Eye (tissue), 1 donor: Measurements from ENCODE around the gene MANBA.
A peak's percentile ranks its signal among the peaks of the same experiment; 100 is the strongest.
"Not testable (repeated sequence)": the region's sequence is repeated elsewhere in the genome, so short reads cannot be mapped to it uniquely, and the experiment has no call there.

Source experiments
- DNase-seq: peaks from one replicate; pipeline ENCODE4 v3.0.0-alpha.2; 2015

MANBA gene

DNA sequence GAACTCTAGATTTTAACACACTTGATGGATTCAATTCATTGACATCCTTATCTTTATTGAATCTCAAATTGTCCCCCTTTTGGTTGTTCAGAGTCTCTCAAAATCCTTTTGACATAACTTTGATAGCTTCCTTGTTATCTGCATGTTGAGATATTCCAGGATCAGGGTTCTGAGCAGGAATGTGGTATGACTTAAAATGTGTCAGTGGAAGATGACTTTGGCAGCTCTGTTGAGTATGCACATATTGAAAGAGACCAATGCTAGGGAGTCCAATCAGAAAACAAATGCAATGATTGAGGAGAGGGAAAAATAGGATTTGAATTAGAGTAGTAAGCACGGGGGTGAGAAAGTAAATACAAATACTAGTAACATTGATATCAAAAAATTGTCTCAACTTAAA, 93.8 kb downstream of the MANBA start:
- no peak for DNase-seq

DNA sequence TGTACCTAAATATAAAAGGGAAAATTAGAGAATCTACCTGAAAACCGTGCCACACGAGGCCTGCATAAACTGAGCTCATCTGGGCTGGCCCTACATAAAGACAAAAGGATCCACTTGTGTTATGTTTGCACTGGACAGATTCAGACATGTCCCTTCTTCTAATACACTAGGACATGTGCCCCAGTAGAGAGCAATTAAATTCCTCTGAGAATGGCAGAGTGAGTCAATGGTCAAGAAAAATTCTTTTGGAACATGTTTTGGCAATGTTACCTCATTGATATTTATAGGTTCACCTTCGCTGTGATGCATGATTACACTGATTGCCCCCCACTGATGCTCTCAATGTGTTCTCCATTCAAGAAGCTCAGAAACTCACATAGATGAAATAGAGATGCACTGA, 95.2 kb downstream of the MANBA start:
- DNase-seq = peak; percentile 12

GRCh38 chr4:102663073-102663472, 97.7 kb downstream of the MANBA start:
- no peak for DNase-seq

DNA sequence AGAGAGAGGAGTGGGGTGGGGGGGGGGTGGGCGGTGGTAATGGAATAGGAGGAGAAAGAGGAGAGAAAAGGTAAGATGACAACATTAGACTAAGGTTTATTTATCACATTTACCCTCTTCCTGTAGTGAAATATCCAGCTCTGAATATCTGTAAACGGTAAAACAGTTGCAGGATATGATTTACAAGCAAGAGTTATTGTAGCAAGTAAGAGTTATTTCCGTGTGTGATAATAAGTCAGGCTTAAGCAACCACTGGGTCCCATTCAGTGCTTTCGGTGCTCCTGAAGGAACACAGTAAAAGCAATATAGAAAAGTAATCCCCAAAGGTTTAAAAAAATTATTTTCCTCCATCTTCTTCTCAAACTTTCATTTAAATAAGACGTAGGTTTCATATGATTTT, 103.6 kb downstream of the MANBA start:
- DNase-seq = no peak

- DNase-seq = no peak
These were observed 113.7 kb downstream of the MANBA start for GRCh38 chr4:102647117-102647516.

DNA sequence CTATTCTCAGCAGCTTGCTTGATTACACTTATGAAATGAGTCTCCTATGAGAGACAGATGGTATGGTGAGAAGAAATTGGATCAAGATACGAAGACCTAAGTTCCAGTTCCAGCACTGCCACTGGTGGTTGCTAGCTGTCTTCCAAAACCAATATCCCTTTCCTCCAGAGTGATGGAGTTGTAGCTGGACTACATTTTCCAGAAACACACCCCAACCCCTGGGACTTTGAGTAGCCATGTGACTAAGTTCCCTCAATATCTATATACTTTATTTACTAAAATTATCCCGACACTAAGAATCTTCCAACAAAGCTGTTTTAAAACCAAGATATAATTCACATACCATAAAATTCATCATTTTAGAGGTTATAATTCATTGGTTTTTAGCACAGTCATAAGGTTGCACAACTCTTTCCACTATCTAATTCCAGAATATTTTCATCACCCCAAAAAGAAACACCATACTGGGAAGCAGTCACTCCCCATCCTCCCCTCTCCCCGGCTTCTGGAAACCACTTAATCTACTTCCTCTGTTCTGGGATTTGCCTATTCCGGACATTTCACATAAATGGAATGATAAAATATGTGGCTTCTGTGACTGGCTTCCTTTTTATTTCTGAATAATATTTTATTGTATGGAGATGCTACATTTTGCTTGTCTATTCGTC, 118.0 kb downstream of the MANBA start:
- no peak for DNase-seq

DNA sequence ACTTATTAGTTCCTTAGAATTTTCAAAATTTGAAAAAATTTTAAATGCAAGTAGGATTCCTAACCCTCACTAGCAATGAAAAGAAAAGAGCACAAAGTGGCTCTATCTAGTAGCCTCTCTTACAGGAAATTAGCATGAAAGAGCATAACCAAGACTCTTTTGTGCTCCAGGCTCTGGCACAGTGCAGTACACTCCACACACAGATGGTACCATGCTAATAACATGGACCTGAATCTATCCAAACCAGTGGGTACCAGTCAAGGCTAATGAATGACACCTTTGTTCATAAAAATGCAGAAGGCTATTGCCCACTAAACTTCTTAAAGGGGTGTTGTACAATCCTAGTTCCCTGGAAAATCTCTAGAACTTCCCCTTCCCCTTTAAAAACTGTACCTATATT, 119.0 kb downstream of the MANBA start:
- DNase-seq = no peak

DNA sequence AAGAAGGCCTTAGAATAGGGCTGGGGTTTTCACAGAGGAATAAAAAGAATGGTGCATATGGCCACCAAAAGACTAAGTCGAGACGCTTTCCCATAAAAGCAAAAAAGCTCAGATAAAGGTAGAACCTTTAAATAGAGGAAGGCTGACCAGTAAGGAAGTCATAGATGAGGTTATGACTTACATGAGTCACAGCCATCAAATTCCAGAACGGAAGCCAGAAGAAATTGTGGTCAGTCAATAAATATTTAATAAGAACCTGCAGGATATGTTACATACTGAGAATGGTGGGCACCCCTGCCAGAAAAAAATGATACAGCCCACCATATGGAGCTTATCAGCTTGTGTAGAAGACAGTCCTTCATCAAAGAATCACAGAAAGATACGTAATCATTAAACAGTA, 120.1 kb downstream of the MANBA start:
- no peak for DNase-seq

DNA sequence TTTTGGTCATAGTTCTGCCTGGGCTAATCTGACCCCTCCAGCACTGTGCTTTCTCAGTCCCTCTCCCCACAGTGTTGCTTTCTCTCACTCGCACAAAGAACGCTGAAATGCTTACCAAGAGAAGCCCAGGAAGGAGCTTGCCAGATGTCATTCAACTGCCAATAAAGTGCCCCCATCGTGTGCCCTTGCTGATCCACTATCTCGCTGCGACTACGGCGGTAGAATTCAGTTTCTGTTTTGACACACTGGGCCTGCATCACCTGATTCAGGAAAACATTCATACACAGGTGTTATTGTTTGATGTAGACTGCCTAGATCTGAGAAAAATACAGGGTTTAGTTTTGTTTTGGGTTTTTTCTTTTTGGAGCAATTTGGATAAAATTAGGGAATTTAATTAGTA, 121.2 kb downstream of the MANBA start:
- DNase-seq = no peak

DNA sequence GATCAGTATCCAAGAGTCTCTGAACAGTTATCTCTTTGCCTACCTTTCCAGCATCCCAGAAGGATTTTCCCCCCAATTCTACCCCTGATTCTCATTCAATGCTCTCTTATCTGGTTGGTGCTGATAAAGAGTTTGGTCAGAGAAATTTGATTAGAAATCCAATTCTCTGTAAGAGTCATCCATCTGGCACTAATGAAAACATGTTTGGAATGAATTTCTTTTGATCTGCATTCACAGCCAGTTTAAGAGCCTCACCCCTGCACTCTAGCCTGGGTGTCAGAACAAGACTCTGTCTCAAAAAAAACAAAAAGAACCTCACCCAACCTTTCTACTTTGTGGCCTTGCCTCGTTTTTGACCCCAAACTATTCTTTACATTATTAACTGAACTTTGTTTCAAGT, 122.1 kb downstream of the MANBA start:
- peak; percentile 6 for DNase-seq

- no peak for DNase-seq
These were observed 123.4 kb downstream of the MANBA start for GRCh38 chr4:102637391-102637790.

DNA sequence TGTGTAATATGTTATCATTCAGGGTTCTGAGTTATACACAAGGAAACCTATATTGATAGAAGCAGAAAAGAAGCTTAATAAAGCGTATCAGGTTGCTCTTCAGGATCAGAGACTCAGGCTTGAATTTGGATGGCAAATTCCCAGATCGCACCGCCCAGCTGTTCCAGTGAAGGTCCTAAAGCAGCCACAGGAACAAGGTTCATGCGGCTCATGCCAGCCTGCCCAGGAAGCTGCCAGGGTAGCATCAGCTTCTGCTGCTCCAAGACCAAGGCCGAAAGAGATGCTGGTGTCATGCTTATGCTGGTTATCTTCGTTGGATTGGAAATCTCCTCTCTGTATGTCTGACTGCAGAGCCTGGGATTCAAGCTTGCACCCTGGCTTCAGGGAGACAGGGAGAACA, 127.7 kb downstream of the MANBA start:
- DNase-seq = no peak

DNA sequence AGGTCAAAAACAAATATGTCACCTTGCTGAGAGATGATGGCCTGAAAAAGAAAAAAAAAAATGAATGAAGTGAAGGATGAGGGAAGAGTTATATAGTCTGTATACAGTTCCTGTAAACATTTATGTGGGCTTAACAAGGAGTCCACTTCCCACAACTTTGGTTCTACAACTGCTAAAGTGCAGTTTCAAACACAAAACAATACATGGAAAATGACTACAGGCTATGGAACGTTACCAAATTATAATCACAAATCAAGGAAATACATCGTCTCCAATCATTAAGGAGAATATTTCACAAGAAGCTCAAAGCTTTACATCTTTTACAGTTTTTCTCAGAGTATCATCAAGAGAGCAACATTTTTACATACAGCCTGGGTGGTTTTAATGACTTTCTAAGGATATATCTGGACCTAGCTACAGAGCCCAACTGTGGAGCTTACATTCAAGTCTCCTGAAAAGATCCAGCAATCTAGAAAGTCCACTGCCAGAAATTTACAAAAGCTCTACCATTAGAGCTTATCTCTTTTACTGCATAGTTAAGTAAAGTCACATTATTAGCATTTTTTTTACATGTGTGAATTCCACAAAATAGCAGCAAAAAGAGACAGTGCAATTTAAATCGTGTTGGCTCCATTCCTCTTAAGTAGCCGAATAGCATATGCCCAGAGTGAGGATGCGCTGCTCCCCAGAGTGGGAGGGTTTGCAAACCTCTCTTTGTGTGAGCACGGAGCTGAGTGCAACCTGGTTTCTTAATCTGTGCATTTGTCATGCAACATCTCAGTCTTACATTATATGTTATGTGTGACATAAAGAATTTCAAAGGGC, 128.3 kb downstream of the MANBA start:
- no peak for DNase-seq

GRCh38 chr4:102631616-102632015, 129.2 kb downstream of the MANBA start:
- DNase-seq = no peak

GRCh38 chr4:102629673-102630072, 131.1 kb downstream of the MANBA start:
- no peak for DNase-seq

GRCh38 chr4:102627831-102628523, 132.8 kb downstream of the MANBA start:
- no peak for DNase-seq

DNA sequence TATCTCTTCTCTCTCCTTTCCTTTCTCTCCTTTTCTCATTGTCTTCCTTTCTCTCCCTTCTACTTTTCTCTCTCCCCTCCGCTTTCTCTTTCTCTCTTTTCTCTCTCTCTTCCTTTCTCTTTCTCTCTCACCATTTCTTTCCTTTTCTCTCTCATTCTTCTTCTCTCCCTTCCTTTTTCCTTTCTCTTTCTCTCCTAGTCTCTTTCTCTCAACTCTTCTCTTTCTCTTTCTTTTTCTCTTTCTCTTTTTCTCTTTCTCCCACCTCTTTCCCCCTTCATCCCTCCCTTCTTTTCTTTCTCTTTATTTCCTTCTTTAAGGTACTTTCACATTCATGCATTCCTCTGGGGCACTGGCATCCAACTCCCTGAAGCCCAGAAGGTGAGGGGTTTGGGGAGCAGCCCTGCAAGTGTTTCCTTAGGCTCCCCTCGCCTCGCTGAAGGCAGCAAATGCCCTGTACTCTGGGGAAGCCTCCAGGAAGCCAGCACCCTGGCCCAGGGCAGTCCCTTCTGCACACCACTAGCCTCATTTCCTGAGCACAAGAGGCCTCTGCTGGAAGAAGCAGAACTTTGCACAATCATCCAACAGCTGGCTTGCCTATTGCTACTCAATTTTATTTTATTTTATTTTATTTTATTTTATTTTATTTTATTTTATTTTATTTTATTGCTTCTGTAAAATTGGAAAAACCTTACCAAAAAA, 135.4 kb downstream of the MANBA start:
- DNase-seq = no peak

DNA sequence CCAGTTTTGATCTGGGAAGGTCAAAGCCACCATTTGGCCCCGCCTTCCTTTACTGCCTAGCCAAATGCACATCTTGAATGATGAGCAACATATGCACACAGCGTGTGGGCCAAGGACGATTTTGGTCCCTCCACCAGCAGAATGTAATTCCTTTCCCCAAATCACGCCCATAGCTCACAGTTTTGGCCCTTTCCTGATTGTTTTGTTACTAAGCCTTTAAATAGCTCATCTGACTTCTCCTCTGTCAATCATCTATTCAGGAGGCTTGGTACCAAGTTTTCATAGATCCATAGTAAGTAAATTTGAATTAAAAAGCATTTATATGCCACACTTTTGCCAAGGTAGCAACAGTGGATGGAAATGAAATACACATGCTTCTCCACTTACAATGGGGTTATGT, 136.3 kb downstream of the MANBA start:
- no peak for DNase-seq

- peak; percentile 50 for DNase-seq
These were observed 137.1 kb downstream of the MANBA start for GRCh38 chr4:102623622-102624021.

DNA sequence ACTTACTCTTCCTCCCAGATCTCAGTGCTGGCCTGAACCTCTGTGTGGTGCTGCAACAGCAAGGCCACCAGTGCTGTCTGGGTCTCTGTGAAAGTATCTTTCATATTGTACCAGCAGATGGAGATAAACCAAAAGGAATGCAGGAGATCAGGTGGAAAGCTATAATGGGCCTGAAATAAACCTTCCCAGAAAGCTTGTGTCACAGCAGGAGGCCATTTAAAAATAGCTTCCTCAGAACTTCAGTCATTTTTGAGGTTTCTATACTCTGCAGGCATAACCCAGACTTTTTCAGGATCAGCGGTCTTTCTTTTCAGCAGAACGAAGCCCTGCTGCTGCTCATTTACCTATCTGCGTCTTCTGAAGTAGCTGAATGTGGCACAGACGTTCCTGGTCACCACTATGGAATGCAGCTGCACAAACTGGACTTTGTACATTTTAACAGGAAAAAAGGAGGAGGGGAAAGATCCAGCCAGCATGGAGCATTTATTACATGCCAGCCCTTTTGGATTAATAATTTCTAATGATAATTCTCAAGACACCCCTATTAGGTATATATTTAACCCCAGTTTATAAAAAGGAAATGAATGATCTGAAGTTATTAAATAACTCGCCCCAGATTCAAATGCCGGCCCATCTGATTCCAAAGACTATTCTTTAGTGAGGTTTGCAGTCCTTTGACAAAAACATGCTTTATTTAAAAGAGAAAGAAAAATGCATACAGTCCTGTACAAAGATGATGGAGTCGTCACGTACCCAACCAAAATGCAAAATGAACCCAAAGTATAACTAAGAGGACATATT, 139.9 kb downstream of the MANBA start:
- peak; percentile 84 for DNase-seq

DNA sequence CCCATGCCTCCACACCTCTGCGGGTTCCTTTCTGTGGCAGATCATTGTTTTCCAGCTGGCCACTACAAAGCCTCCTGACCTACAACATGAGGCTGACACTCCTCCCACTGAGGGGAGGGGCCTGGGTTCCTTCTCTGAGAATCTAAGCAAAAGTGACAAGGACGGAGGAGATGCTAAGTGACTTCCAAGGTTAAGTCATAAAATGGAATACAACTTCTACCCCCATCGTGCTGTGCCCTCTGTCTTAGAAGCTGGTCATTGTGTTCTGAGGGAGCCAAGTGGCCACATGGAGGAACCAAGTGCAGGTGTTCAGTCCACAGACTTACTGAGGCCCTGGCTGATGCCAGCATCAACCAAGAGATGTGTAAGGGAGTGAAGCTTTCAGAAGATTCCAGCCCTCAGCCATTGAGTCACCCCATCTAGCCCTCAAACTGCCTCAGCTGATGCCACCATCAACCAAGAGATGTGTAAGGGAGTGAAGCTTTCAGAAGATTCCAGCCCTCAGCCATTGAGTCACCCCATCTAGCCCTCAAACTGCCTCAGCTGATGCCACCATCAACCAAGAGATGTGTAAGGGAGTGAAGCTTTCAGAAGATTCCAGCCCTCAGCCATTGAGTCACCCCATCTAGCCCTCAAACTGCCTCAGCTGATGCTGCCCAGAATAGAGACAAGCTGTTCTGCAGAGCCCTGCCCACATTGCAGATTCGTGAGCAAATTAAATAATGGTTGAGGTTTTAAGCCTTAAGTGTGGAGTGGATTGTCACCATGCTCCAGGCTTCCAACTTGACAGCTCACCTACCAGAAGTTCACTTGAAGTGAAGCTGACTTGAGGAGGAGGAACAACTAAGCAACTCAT, 140.8 kb downstream of the MANBA start:
- DNase-seq = not testable (repeated sequence)
